Tibial nerve (tissue), 3 donors: ENCODE measurements around the gene STRADA.

Experiments used
- POLR2A ChIP-seq, 2 donors: fragments of 450-650 bp; IDR thresholded peaks; one replicate each; pipeline ENCODE4 v1.6.1; 2017; ENCODE audit warnings: antibody characterized with exemption in 2 of 2, mild to moderate bottlenecking in 2 of 2, moderate library complexity in 2 of 2
- TF ChIP-seq, protein P1 (sequence below), 5 experiments: fragments of 200-600 bp in 3 of 5; fragments of 450-650 bp in 2 of 5; sonication (generic) in 3 of 5; IDR thresholded peaks; one replicate each; pipeline ENCODE4 v1.5.1; 2016 to 2019; ENCODE audit warnings: antibody characterized with exemption in 5 of 5, mild to moderate bottlenecking in 3 of 5, moderate library complexity in 2 of 5

DNA sequence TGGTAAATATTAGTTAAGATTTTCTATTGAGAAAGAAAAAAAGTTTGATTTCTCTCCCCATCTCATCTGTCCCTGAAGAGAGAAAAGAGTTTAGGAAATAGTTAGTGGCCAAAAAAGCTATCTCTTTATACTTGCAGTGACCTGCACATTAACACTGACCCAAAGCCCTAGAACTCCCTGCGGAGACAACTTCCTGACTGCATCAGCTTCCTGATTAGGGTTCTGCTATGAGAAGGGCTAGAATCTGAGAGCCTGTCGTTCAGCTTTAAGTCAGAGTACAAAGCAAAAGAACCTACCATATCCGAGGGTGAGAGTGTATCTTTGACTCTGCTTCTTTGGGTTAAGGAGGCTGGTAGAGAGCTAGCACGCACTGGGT is 66.4 kb downstream of the STRADA start:
- TF ChIP-seq, protein P1, sequence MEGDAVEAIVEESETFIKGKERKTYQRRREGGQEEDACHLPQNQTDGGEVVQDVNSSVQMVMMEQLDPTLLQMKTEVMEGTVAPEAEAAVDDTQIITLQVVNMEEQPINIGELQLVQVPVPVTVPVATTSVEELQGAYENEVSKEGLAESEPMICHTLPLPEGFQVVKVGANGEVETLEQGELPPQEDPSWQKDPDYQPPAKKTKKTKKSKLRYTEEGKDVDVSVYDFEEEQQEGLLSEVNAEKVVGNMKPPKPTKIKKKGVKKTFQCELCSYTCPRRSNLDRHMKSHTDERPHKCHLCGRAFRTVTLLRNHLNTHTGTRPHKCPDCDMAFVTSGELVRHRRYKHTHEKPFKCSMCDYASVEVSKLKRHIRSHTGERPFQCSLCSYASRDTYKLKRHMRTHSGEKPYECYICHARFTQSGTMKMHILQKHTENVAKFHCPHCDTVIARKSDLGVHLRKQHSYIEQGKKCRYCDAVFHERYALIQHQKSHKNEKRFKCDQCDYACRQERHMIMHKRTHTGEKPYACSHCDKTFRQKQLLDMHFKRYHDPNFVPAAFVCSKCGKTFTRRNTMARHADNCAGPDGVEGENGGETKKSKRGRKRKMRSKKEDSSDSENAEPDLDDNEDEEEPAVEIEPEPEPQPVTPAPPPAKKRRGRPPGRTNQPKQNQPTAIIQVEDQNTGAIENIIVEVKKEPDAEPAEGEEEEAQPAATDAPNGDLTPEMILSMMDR (IDR thresholded peaks at IDR 0.05) = no peak
- no peak for TF ChIP-seq POLR2A (IDR thresholded peaks at IDR 0.05)
